Skeletal muscle satellite cell (primary cell): Measurements from ENCODE around the gene PPT2. TPM values are rescaled to one million over a fixed set of nuclear protein-coding genes. Genes with fewer than 3 reads are reported as not detected.

Experiments
- H3K27me3 ChIP-seq: 2 replicates; pipeline ENCODE4 v1.7.0; 2013; ENCODE audit warnings: low read length; ENCODE audit not compliant: control insufficient read depth, insufficient read depth
- H3K36me3 ChIP-seq: 2 replicates; pipeline ENCODE4 v1.7.0; 2013; ENCODE audit warnings: mild to moderate bottlenecking, control low read depth, low read length; ENCODE audit not compliant: insufficient read depth
- H3K4me1 ChIP-seq: 2 replicates; pipeline ENCODE4 v1.7.0; 2013; ENCODE audit warnings: low read length; ENCODE audit not compliant: control insufficient read depth, insufficient read depth
- H3K4me2 ChIP-seq: 2 replicates; pipeline ENCODE4 v1.7.0; 2013; ENCODE audit warnings: mild to moderate bottlenecking, low read length
- H3K4me3 ChIP-seq: 2 replicates; pipeline ENCODE4 v1.7.0; 2013; ENCODE audit warnings: low read length
- H3K9ac ChIP-seq: 2 replicates; pipeline ENCODE4 v1.7.0; 2013; ENCODE audit warnings: mild to moderate bottlenecking, low read depth, low read length, moderate library complexity
- H3K9me3 ChIP-seq: replicated peaks from 2 replicates; pipeline ENCODE4 v1.7.0; 2013; ENCODE audit warnings: mild to moderate bottlenecking, control low read depth, low read length
- total RNA-seq: library from RNA; depleted of rRNA; stranded (reverse); fragments of >200 nt; gene quantifications from 2 replicates; pipeline ENCODE4 v1.2.3, GENCODE V29; 2012; rRNA removed

The PPT2 gene, protein sequence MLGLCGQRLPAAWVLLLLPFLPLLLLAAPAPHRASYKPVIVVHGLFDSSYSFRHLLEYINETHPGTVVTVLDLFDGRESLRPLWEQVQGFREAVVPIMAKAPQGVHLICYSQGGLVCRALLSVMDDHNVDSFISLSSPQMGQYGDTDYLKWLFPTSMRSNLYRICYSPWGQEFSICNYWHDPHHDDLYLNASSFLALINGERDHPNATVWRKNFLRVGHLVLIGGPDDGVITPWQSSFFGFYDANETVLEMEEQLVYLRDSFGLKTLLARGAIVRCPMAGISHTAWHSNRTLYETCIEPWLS
- 10.5 and 15.0 TPM in 2 replicates for total RNA-seq

DNA sequence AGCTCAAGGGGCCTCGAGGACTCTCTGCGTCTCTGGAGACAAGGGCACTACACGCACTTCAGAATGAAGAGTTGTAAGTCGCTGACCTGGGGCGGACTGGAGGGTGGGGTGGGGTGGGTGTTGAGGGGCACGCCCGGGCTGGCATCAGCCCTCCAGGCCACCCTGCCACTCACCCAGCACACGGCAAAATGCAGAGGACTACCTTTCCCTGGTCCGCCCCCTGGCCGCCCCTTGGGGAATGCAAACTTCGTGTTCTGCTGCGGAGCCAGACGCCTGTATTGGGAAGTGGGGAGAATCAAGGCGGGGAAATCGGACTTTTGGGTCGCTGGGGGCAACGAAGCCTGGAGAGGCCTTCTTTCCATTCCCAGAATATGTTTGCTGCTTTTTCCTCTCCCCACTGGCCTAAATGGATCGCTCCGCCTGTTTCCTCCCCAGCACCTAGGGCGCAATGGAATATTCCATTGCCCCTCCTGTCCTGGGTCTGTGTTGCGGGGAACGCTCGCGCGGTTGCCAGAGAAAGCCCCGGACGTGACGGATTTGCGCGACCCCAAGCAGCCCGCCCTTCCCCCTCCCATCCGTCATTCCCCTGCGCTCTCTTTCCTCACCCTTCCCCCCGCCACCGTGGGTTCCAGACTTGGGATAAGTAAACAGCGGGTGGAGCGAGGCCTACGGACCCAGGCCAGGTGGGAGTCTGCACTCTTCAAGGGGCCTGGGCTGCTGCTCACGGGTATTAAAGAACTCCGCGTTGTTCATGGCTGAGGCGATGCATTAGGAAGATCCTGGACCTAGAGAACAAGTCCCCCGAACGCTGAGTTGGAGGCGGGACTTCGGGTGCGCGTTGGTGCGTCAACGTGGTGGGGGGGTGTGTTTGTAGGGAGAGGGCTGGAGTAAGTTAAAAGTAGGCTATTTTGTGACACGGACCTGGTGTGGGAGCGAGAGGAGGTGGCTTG is at the start of gene PPT2:
PPT2 (plus strand) TSS at position 578 of the 950 bp plus-strand sequence. CDS start 454 bp downstream, outside the sequence.
- H3K36me3 ChIP-seq, result peaks cover 18% of the 10 kb centered on the region
- peaks cover 28% of the 10 kb centered on the region for H3K4me1 ChIP-seq
- no peaks in the 10 kb centered on the region for H3K9me3 ChIP-seq
- H3K9ac ChIP-seq, result peak within 1 kb of the TSS; percentile 82
- H3K4me3 ChIP-seq, result peak within 1 kb of the TSS; percentile 86
- H3K27me3 ChIP-seq, result peaks cover 9% of the 10 kb centered on the region
- H3K4me2 ChIP-seq, result peak within 1 kb of the TSS; percentile 94

DNA sequence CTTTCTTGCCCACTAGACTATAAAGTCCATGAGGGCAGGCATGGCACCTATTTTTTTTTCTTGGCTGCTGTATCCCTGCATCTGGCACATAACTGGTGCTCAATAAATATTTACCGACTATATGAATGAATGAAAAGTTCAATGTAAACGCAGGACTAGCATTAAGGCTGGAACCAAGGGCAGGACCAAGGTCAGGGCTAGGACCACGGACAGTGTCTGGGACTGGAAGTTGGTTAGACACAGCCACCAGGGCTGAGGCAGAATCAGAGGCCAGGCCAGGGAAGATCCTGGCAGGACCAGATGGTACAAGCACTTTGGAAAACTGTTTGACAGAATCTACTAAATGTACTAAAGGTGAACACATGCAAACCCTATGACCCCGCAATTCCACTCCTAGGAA is 48.5 kb upstream of the PPT2 start:
- no peak overlapping the region for H3K9ac ChIP-seq
- H3K9me3 ChIP-seq, result no peaks in the 10 kb centered on the region
- peaks cover 23% of the 10 kb centered on the region for H3K4me1 ChIP-seq
- H3K27me3 ChIP-seq, result peaks cover 41% of the 10 kb centered on the region
- no peak overlapping the region for H3K4me2 ChIP-seq
- no peaks in the 10 kb centered on the region for H3K36me3 ChIP-seq
- H3K4me3 ChIP-seq, result no peak overlapping the region

DNA sequence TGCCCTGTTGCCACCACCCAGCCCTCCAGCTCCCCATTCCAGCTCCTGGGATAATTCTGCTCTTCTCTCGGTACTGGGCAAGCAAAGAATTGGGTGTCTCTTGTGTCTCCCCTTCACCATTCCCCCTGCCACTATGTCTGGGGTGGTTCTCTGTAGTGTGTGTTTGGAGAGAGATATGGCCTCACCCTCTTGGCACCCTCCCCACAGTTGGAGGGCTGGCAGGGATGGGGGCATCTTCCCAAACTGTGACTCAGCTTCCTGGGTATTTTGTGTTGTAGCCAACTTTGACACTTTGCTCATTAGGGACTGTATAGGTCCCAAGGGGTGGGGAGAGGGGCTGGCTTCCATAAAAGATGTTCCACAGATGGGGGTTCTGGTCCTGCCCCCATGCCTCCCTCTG is 46.5 kb upstream of the PPT2 start:
- H3K9ac ChIP-seq, result no peak overlapping the region
- no peak overlapping the region for H3K4me3 ChIP-seq
- H3K4me1 ChIP-seq, result peaks cover 23% of the 10 kb centered on the region
- H3K4me2 ChIP-seq, result peak overlapping the region; percentile 69
- H3K27me3 ChIP-seq, result peaks cover 40% of the 10 kb centered on the region
- no peaks in the 10 kb centered on the region for H3K36me3 ChIP-seq
- no peaks in the 10 kb centered on the region for H3K9me3 ChIP-seq

DNA sequence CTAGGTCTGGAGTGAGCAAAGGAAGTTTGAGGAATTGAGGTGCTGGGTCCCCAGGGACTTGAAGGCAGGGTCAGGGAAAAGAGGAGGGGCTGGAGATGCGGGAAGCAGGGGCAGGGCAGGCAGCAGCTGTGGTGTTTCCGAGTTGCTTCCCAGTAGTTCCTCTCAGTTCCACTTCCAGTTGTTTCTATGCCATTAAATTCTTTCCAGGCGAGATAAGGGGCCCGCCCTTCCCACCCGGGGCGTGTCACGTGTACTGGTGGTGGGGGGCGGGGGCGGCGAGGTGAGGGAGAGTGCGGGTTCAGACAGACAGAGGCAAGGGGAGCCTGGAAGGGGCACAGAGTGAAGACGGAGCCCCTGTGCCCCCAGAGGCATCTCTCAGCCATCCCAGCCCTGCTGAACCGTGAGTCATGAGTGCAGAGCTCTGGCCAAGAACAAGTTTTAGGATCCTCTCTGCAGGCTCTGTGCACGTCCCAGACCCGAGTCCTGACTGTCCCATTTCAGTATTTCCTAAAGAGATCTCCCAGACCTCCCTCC is 45.8 kb upstream of the PPT2 start:
- no peak overlapping the region for H3K9ac ChIP-seq
- H3K9me3 ChIP-seq, result no peaks in the 10 kb centered on the region
- H3K4me1 ChIP-seq, result peaks cover 26% of the 10 kb centered on the region
- peak overlapping the region; percentile 69 for H3K4me2 ChIP-seq
- H3K36me3 ChIP-seq, result no peaks in the 10 kb centered on the region
- H3K4me3 ChIP-seq, result peak overlapping the region; percentile 12
- peaks cover 40% of the 10 kb centered on the region for H3K27me3 ChIP-seq

DNA sequence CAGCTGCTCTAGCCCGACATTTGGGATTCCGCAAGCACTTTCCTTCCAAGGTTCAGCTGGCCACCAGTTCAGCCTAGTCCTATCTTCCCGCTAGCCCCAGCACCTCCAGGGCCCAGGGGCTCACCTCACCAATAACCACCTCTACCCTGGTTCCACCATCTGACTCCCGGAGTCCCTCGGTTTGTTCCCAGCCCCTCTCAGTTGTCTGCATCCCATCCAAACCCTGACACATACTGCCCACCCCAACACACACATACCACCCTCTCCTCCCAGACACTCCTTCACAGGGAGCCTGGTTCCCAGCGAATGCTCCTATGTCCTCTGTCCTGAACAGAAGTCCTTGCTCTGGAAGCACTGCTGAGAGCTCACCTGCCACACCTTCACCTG is 45.2 kb upstream of the PPT2 start:
- no peaks in the 10 kb centered on the region for H3K36me3 ChIP-seq
- H3K9me3 ChIP-seq, result no peaks in the 10 kb centered on the region
- no peak overlapping the region for H3K4me3 ChIP-seq
- H3K27me3 ChIP-seq, result peaks cover 40% of the 10 kb centered on the region
- peak overlapping the region; percentile 69 for H3K4me2 ChIP-seq
- no peak overlapping the region for H3K9ac ChIP-seq
- H3K4me1 ChIP-seq, result peaks cover 31% of the 10 kb centered on the region

DNA sequence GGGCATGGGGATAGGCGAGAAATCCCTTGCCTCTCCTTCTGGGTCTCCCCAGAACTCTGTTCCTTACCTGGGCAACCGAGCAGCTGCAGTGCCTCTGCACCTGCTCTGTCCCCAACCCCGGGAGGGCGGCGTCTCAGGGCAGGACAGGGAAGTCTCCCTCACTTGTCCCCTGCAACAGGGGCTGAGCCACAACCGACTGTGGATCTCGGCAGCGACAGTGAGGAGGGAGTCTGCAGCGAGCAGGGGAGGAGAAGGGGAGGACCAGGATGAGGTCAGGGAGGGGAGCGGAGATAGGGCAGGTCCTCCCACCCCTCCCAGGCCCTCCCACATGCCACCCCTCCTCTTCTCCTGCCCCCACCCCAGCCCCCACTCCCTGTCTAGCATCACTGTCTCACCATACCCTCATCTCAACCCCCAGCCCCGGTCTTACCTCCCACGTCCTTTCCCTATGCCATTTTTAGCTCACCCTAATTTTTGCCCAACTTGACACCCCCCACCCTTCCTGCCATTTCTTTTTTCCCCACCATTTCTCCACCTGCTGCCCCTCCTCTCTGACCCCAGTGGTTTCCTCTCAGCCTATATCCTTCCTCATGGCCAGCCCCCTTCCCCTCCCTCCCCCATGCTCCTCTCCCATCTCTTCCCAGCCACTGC is 44.7 kb upstream of the PPT2 start, which contains the start of gene TNXB:
TNXB (minus strand) TSS at position 225 of the 651 bp plus-strand sequence. CDS start 11,140 bp downstream, outside the sequence.
- H3K27me3 ChIP-seq, result peaks cover 36% of the 10 kb centered on the region
- no peak within 1 kb of the TSS for H3K4me3 ChIP-seq

DNA sequence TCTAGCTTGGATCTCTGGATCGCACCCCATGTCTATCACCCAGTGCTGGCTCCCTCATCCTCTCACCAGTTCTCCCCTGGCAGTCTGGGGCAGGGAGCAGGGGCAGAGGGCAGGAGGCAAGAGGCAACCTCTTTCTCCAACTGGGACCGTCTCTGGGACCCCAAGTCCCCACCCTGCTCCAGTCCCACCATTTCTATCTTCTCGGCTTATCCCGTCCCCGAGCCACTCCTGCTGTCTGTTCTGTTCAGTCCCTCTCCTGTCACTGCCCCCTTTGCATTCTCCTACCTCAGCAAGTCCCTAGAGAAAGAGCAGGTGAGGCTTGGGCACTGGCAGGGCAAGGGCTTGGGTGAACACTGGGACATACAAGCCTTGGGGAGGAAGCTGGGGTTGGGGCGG is 44.2 kb upstream of the PPT2 start:
- no peak overlapping the region for H3K4me3 ChIP-seq
- H3K27me3 ChIP-seq, result peaks cover 33% of the 10 kb centered on the region
- H3K9me3 ChIP-seq, result no peaks in the 10 kb centered on the region
- H3K4me2 ChIP-seq, result no peak overlapping the region
- H3K4me1 ChIP-seq, result peaks cover 40% of the 10 kb centered on the region
- H3K9ac ChIP-seq, result no peak overlapping the region
- H3K36me3 ChIP-seq, result no peaks in the 10 kb centered on the region

More for the DNA sequence above, 44.7 kb upstream of the PPT2 start, which contains the start of gene TNXB:
- H3K9ac ChIP-seq, result no peak within 1 kb of the TSS
- H3K9me3 ChIP-seq, result no peaks in the 10 kb centered on the region
- peak within 1 kb of the TSS; percentile 69 for H3K4me2 ChIP-seq
- peaks cover 35% of the 10 kb centered on the region for H3K4me1 ChIP-seq
- no peaks in the 10 kb centered on the region for H3K36me3 ChIP-seq

DNA sequence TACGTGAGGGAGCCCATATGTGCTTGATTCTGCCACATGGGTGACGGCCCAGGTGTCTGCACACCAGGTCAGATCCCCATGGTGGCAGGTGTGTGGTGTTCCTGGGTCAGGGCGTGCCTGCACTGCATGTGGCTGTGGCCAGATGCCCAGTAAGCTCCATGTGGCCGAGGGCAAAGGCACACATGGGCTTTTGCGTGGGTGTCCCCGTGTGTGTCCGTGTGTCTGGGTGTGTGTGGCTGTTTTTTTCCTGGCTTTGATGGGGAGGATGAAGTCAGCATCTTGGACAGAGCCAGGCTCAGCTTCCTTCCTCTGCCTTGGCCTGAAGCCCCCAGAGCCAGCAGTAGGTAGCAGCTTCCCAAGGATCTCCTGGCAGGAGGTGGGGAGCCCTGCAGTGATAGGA is 43.3 kb upstream of the PPT2 start:
- Histone ChIP-seq H3K27me3 (peaks cover 33% of the 10 kb centered on the region), H3K4me1 (peaks cover 48% of the 10 kb centered on the region), H3K9me3 (no peaks in the 10 kb centered on the region), H3K4me2 (no peak overlapping the region), H3K4me3 (no peak overlapping the region), H3K9ac (no peak overlapping the region), H3K36me3 (peaks cover 2% of the 10 kb centered on the region)

DNA sequence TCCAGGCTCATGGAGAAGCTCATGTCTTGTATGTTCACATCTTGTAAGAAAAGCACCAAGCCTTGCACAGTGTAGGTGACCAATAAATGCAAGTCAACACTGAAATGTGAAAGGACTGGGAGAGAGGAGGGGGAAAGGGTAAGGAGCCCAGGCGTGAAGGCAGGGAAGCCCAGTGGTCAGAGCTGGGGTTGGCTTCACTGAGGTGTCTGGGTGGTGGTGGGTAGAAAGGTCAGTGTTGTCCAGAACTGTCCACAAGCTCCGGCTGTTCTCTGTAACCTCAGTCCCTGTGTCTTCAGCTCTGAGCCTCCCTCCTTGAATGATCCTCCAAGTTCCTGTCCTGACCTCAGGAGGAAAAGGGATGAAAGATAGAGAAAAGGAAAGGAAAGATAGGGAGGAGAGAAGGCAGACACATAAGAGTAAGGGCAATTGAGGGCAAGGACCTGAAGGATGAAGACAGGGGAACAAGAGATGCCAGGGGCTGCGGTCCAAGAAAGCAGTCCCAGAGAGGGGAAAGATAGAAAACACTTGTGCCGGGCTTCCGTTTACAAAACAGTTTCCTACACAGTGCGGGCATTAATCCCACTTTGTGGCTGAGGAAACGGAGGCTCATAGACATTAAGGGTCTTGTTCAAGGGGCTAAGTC is 42.4 kb upstream of the PPT2 start:
- Histone ChIP-seq H3K36me3 (peaks cover 11% of the 10 kb centered on the region), H3K9ac (no peak overlapping the region), H3K4me1 (peaks cover 50% of the 10 kb centered on the region), H3K27me3 (peaks cover 28% of the 10 kb centered on the region), H3K4me2 (no peak overlapping the region), H3K9me3 (no peaks in the 10 kb centered on the region), H3K4me3 (no peak overlapping the region)

DNA sequence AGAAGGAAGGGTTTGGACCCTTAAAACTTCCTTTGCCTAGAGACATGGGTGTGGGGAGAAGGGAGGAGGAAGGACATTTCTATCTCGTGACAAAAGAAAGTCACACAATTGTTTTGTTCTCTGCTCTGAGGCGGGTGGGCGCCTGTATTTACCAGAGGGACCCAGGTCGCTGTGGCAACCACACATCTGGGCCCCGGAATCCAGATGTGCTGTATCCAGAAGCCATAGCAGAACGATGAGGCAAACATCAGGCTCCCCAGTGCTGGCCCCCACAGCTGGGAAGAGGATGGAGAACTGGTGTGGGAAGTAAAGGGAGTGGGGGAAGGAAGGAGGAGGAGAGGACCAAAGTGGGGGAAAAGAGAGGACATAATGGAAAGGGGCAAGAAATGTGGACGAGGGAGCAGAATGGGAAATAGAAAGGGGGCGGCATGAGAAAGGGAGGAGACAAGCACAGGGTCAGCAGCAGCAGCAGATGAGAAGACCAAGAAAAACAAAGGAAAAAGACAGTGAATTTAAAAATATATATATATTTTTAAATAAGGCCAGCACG is 41.4 kb upstream of the PPT2 start:
- Histone ChIP-seq H3K36me3 (peaks cover 20% of the 10 kb centered on the region), H3K27me3 (peaks cover 22% of the 10 kb centered on the region), H3K9ac (no peak overlapping the region), H3K9me3 (no peaks in the 10 kb centered on the region), H3K4me3 (no peak overlapping the region), H3K4me1 (peaks cover 44% of the 10 kb centered on the region), H3K4me2 (no peak overlapping the region)
